GM19025 (cell line): Measurements from ENCODE around the gene RPL27.

Source experiments
- ATAC-seq: cut with Tn5 transposase; IDR thresholded peaks from one replicate; pipeline ENCODE4 v1.9.1; 2021; ENCODE audit warnings: mild to moderate bottlenecking, low read depth, moderate library complexity; ENCODE audit not compliant: unreplicated experiment

The RPL27 gene

DNA sequence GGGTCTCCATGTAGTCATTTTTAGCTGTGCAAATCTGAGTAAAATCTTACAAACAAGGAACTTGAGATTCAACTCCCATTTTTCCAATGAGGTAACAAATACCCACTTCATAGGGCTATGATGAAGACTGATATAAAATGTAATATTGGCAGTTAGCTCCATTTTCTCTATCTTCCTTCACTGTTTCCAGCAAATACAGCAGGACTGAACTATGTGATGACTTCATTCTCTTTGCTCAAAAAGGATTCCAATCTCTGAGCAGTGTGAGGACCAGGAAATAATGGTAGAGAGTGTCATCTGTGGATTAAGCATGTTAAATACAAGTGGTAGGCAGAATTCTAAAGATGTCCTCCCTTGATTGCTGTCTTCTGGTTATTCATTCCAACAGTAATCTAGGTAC lies 45.1 kb downstream of the RPL27 start:
- ATAC-seq: no peak

DNA sequence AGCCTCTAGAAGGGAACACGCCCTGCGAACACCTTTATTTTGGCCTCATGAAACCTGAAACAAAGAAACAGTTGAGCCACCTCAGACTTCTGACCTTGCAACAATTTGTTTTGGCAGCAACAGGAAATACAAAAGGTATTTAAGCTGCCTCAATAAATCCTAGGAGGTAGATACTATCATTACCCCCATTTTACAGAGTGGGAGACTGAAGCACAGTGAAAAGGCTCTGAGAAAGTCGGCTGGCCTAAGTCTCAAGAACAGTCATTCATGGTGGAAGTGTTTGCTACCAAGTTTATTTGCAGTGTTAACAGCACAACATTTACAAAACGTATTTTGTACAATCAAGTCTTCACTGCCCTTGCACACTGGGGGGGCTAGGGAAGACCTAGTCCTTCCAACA lies 45.8 kb downstream of the RPL27 start:
- ATAC-seq: no peak

DNA sequence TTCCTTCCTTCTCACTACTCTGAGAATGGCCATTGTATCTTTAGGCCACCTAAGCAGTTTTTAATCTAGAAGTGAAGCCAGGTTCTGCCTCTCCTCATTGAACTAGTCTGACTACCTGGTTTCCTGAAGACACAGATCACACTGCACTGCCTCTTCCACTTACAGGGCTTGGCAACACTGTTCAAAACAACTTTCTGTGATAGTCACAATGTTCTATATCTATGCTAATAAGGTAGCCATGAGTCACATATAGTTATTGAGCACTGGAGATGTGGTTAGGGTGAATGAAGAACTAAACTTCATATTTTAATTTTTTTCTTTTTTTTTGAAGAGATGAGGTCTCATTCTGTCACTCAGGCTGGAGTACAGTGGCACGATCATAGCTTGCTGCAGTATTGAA lies 53.8 kb downstream of the RPL27 start:
- no peak for ATAC-seq
